KMS-11 (cell line): Measurements from ENCODE around the gene KCNK13.

Experiments
- H2AFZ ChIP-seq: fragments of 200-600 bp; sonication (generic); 2 replicates; pipeline ENCODE4 v1.6.1; 2016; ENCODE audit warnings: antibody characterized with exemption, mixed run types, low read depth
- H3K27ac ChIP-seq: fragments of 200-600 bp; sonication (generic); 2 replicates; pipeline ENCODE4 v1.6.1; 2016; ENCODE audit warnings: mild to moderate bottlenecking, mixed run types
- H3K27me3 ChIP-seq: fragments of 200-600 bp; sonication (generic); 2 replicates; pipeline ENCODE4 v1.6.1; 2017; ENCODE audit warnings: mild to moderate bottlenecking, low read depth, mixed run types, moderate library complexity; ENCODE audit not compliant: insufficient read depth
- H3K36me3 ChIP-seq: fragments of 200-600 bp; sonication (generic); 2 replicates; pipeline ENCODE4 v1.6.1; 2017; ENCODE audit warnings: mild to moderate bottlenecking, mixed run types; ENCODE audit not compliant: insufficient read depth
- H3K4me1 ChIP-seq: fragments of 200-600 bp; sonication (generic); 2 replicates; pipeline ENCODE4 v1.6.1; 2016; ENCODE audit warnings: mild to moderate bottlenecking, low read depth, mixed run types; ENCODE audit not compliant: poor library complexity, severe bottlenecking
- H3K4me2 ChIP-seq: fragments of 200-600 bp; sonication (generic); 2 replicates; pipeline ENCODE4 v1.7.0; 2016; ENCODE audit warnings: mild to moderate bottlenecking, mixed run types
- H3K4me3 ChIP-seq: fragments of 200-600 bp; sonication (generic); IDR thresholded peaks from 2 replicates; pipeline ENCODE4 v1.6.1; 2017; ENCODE audit warnings: low read depth, low read length, mixed read lengths; ENCODE audit not compliant: insufficient read depth
- H3K79me2 ChIP-seq: fragments of 200-600 bp; sonication (generic); 2 replicates; pipeline ENCODE4 v1.6.1; 2016; ENCODE audit warnings: low read depth, mixed run types; ENCODE audit not compliant: insufficient read depth
- H3K9ac ChIP-seq: fragments of 200-600 bp; sonication (generic); 2 replicates; pipeline ENCODE4 v1.6.1; 2016; ENCODE audit warnings: mild to moderate bottlenecking, mixed run types
- H4K20me1 ChIP-seq: fragments of 200-600 bp; sonication (generic); 2 replicates; pipeline ENCODE4 v1.6.1; 2016; ENCODE audit warnings: mild to moderate bottlenecking, mixed run types; ENCODE audit not compliant: insufficient read depth
- CTCF ChIP-seq: fragments of 200-600 bp; sonication (generic); conservative IDR thresholded peaks from 2 replicates; pipeline ENCODE4 v1.6.1; 2017; ENCODE audit warnings: low read depth, mild to moderate bottlenecking, antibody characterized with exemption, low read length, moderate library complexity, mixed read lengths

The KCNK13 gene

GRCh38 chr14:90140298-90140955, 78.6 kb downstream of the KCNK13 start:
- H3K9ac ChIP-seq, result no peak overlapping the region
- H3K4me1 ChIP-seq, result no peaks in the 10 kb centered on the region
- H3K36me3 ChIP-seq, result no peaks in the 10 kb centered on the region
- no peaks in the 10 kb centered on the region for H4K20me1 ChIP-seq
- H2AFZ ChIP-seq, result no peak overlapping the region
- H3K79me2 ChIP-seq, result no peaks in the 10 kb centered on the region
- no peaks in the 10 kb centered on the region for H3K27me3 ChIP-seq
- TF ChIP-seq CTCF, result no peak
- H3K27ac ChIP-seq, result no peak overlapping the region
- no peak overlapping the region for H3K4me3 ChIP-seq
- no peak overlapping the region for H3K4me2 ChIP-seq

- Histone ChIP-seq H3K36me3 (no peaks in the 10 kb centered on the region), H3K27me3 (no peaks in the 10 kb centered on the region), H4K20me1 (no peaks in the 10 kb centered on the region), H2AFZ (no peak overlapping the region), H3K27ac (no peak overlapping the region), H3K4me1 (no peaks in the 10 kb centered on the region), H3K79me2 (no peaks in the 10 kb centered on the region), H3K9ac (no peak overlapping the region), H3K4me3 (no peak overlapping the region), H3K4me2 (no peak overlapping the region)
- TF ChIP-seq CTCF, result no peak
These were observed 79.1 kb downstream of the KCNK13 start for GRCh38 chr14:90140956-90141316.

- Histone ChIP-seq H3K4me1 (no peaks in the 10 kb centered on the region), H3K27me3 (no peaks in the 10 kb centered on the region), H4K20me1 (no peaks in the 10 kb centered on the region), H3K9ac (no peak overlapping the region), H3K4me2 (no peak overlapping the region), H3K36me3 (no peaks in the 10 kb centered on the region), H3K4me3 (no peak overlapping the region), H3K79me2 (no peaks in the 10 kb centered on the region), H2AFZ (no peak overlapping the region), H3K27ac (no peak overlapping the region)
- TF ChIP-seq CTCF, result no peak
These were observed 91.6 kb downstream of the KCNK13 start for GRCh38 chr14:90153429-90153828.

GRCh38 chr14:90154110-90154509, 92.3 kb downstream of the KCNK13 start:
- H4K20me1 ChIP-seq, result no peaks in the 10 kb centered on the region
- H2AFZ ChIP-seq, result no peak overlapping the region
- H3K4me1 ChIP-seq, result no peaks in the 10 kb centered on the region
- no peak for TF ChIP-seq CTCF
- H3K9ac ChIP-seq, result no peak overlapping the region
- no peak overlapping the region for H3K4me3 ChIP-seq
- no peaks in the 10 kb centered on the region for H3K27me3 ChIP-seq
- H3K27ac ChIP-seq, result no peak overlapping the region
- no peak overlapping the region for H3K4me2 ChIP-seq
- H3K79me2 ChIP-seq, result no peaks in the 10 kb centered on the region
- no peaks in the 10 kb centered on the region for H3K36me3 ChIP-seq
